MM.1S (cell line): ENCODE data around the gene RTBDN.

Experiments used
- DNase-seq: peaks from one replicate; pipeline ENCODE4 v3.0.0-alpha.2; 2015
- H2AFZ ChIP-seq: fragments of 300-600 bp; sonication (generic); 2 replicates; pipeline ENCODE4 v1.6.0; 2016; ENCODE audit warnings: antibody characterized with exemption, low read length
- H3F3A ChIP-seq: fragments of 300-600 bp; sonication (generic); 2 replicates; pipeline ENCODE4 v1.6.1; 2016; ENCODE audit warnings: mild to moderate bottlenecking, antibody characterized with exemption, low read length, moderate library complexity, mixed read lengths; ENCODE audit not compliant: insufficient read depth
- H3K27ac ChIP-seq: fragments of 300-600 bp; sonication (generic); 2 replicates; pipeline ENCODE4 v1.5.1; 2016; ENCODE audit warnings: mild to moderate bottlenecking, low read length
- H3K27me3 ChIP-seq: fragments of 300-600 bp; sonication (generic); replicated peaks from 2 replicates; pipeline ENCODE4 v1.6.0; 2016; ENCODE audit warnings: low read length; ENCODE audit not compliant: insufficient read depth
- H3K36me3 ChIP-seq: fragments of 300-600 bp; sonication (generic); replicated peaks from 2 replicates; pipeline ENCODE4 v1.6.1; 2016; ENCODE audit warnings: mild to moderate bottlenecking, low read length, mixed read lengths; ENCODE audit not compliant: insufficient read depth
- H3K4me1 ChIP-seq: fragments of 300-600 bp; sonication (generic); 2 replicates; pipeline ENCODE4 v1.6.1; 2016; ENCODE audit warnings: low read length, mixed read lengths
- H3K4me2 ChIP-seq: fragments of 300-600 bp; sonication (generic); 2 replicates; pipeline ENCODE4 v1.6.0; 2016; ENCODE audit warnings: low read depth, low read length
- H3K4me3 ChIP-seq: fragments of 300-600 bp; sonication (generic); 2 replicates; pipeline ENCODE4 v1.5.1; 2016; ENCODE audit warnings: low read length, mixed read lengths
- H3K79me2 ChIP-seq: fragments of 300-600 bp; sonication (generic); 2 replicates; pipeline ENCODE4 v1.6.1; 2016; ENCODE audit warnings: mixed run types, low read length, mixed read lengths
- H3K9ac ChIP-seq: fragments of 300-600 bp; sonication (generic); 2 replicates; pipeline ENCODE4 v1.6.1; 2016; ENCODE audit warnings: low read length, mixed read lengths
- H3K9me2 ChIP-seq: fragments of 300-600 bp; sonication (generic); replicated peaks from 2 replicates; pipeline ENCODE4 v1.6.1; 2016; ENCODE audit warnings: mild to moderate bottlenecking, low read length, mixed read lengths; ENCODE audit not compliant: insufficient read depth
- H3K9me3 ChIP-seq: fragments of 300-600 bp; sonication (generic); replicated peaks from 2 replicates; pipeline ENCODE4 v1.6.1; 2016; ENCODE audit warnings: mild to moderate bottlenecking, low read length, mixed read lengths; ENCODE audit not compliant: insufficient read depth
- H4K20me1 ChIP-seq: fragments of 300-600 bp; sonication (generic); 2 replicates; pipeline ENCODE4 v1.6.1; 2016; ENCODE audit warnings: mild to moderate bottlenecking, low read length, moderate library complexity, mixed read lengths; ENCODE audit not compliant: insufficient read depth
- CTCF ChIP-seq: fragments of 300-600 bp; sonication (generic); IDR thresholded peaks from 2 replicates; pipeline ENCODE4 v1.5.1; 2016; ENCODE audit warnings: antibody characterized with exemption, low read length, mixed read lengths
- EZH2 ChIP-seq: fragments of 300-600 bp; sonication (generic); optimal IDR thresholded peaks from 2 replicates; pipeline ENCODE3; 2017; ENCODE audit warnings: low read depth, mild to moderate bottlenecking, antibody characterized with exemption, low read length, mixed read lengths
- EZH2phosphoT487 ChIP-seq: fragments of 300-600 bp; sonication (generic); IDR thresholded peaks from 2 replicates; pipeline ENCODE4 v1.6.1; 2018; ENCODE audit warnings: antibody characterized with exemption, low read length

The RTBDN gene

GRCh38 chr19:12880551-12881171, 46.3 kb upstream of the RTBDN start:
- Histone ChIP-seq H3K4me2 (peak overlapping the region; percentile 97), H3K79me2 (peaks cover 8% of the 10 kb centered on the region; the same call in 1 of the 2 replicates), H3K9ac (peak overlapping the region; percentile 53; the same call in 1 of the 2 replicates), H3K9me2 (no peaks in the 10 kb centered on the region), H3K27ac (peak overlapping the region; percentile 25; the same call in 1 of the 2 replicates), H2AFZ (peak overlapping the region; percentile 89), H3K4me3 (peak overlapping the region; percentile 76), H3F3A (peaks cover 8% of the 10 kb centered on the region), H3K36me3 (no peaks in the 10 kb centered on the region), H3K9me3 (no peaks in the 10 kb centered on the region), H3K4me1 (peaks cover 5% of the 10 kb centered on the region), H3K27me3 (no peaks in the 10 kb centered on the region), H4K20me1 (no peaks in the 10 kb centered on the region)
- peak; percentile 34 for DNase-seq
- TF ChIP-seq CTCF (no peak), EZH2 (no peak), EZH2phosphoT487 (no peak)

DNA sequence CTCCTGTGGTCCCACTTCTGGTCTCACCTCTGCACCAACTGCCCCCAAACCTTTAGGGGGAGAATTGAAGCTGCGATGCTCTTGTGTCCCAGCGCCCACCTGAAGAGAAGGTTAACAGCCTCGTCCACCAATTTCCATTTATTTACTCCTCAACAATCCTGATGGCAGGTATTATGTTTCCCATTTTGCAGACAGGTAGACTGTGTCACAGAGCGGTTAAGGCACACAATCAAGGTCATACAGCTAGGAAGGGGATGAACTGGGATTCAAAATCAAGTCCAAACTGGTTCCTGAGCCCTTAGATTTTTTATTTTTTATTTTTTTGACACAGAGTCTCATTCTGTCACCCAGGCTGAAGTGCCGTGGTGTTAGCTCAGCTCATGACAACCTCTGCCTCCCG, 40.7 kb upstream of the RTBDN start:
- H3K27ac ChIP-seq = no peak overlapping the region
- H3K4me2 ChIP-seq = no peak overlapping the region
- no peaks in the 10 kb centered on the region for H3K9me3 ChIP-seq
- no peaks in the 10 kb centered on the region for H3F3A ChIP-seq
- H3K4me3 ChIP-seq = no peak overlapping the region
- no peaks in the 10 kb centered on the region for H3K9me2 ChIP-seq
- no peak overlapping the region for H2AFZ ChIP-seq
- H3K36me3 ChIP-seq = no peaks in the 10 kb centered on the region
- no peak for TF ChIP-seq EZH2
- TF ChIP-seq CTCF = no peak
- TF ChIP-seq EZH2phosphoT487 = no peak
- no peaks in the 10 kb centered on the region; the same call in 1 of the 2 replicates for H3K79me2 ChIP-seq
- no peaks in the 10 kb centered on the region for H3K27me3 ChIP-seq
- no peaks in the 10 kb centered on the region for H4K20me1 ChIP-seq
- no peak for DNase-seq
- H3K4me1 ChIP-seq = no peaks in the 10 kb centered on the region
- H3K9ac ChIP-seq = no peak overlapping the region

GRCh38 chr19:12873891-12874745, 39.7 kb upstream of the RTBDN start:
- H3K27ac ChIP-seq = no peak overlapping the region
- H2AFZ ChIP-seq = no peak overlapping the region
- H3K9me3 ChIP-seq = no peaks in the 10 kb centered on the region
- TF ChIP-seq CTCF (no peak), EZH2phosphoT487 (no peak), EZH2 (no peak)
- H3K36me3 ChIP-seq = no peaks in the 10 kb centered on the region
- DNase-seq = no peak
- H3K4me3 ChIP-seq = no peak overlapping the region
- no peaks in the 10 kb centered on the region for H3K27me3 ChIP-seq
- H3F3A ChIP-seq = no peaks in the 10 kb centered on the region
- H3K4me1 ChIP-seq = no peaks in the 10 kb centered on the region
- H3K79me2 ChIP-seq = no peaks in the 10 kb centered on the region
- no peak overlapping the region for H3K9ac ChIP-seq
- H4K20me1 ChIP-seq = no peaks in the 10 kb centered on the region
- no peak overlapping the region for H3K4me2 ChIP-seq
- no peaks in the 10 kb centered on the region for H3K9me2 ChIP-seq
